ENCODE results near the gene HSPG2. TPM values are rescaled to one million over a fixed set of nuclear protein-coding genes. Genes with fewer than 3 reads are reported as not detected.

HSPG2 gene
- total and polyA plus RNA-seq, 9 donors, result 27.3 to 294 (median 92.6) TPM

- H3K9me3 ChIP-seq, result no peaks in the 10 kb centered on the region
- WGBS, 3 donors, result 83 to 88% (median 86%) methylated on average over 46 to 47 of the region's 47 CpGs
- H3K4me1 ChIP-seq (ENCODE audit: insufficient read depth), result no peaks in the 10 kb centered on the region
- H3K4me3 ChIP-seq, result no peak overlapping the region
- intact Hi-C loops (cut with DNase I), result no loop called here
- no peak for DNase-seq
- no peaks in the 10 kb centered on the region for H3K27me3 ChIP-seq
- H3K36me3 ChIP-seq, result no peaks in the 10 kb centered on the region
- H3K27ac ChIP-seq, result no peak overlapping the region
- no peak for TF ChIP-seq CTCF (IDR thresholded peaks at IDR 0.05)
- no peak for TF ChIP-seq POLR2A (IDR thresholded peaks at IDR 0.05)
- TF ChIP-seq EP300 (IDR thresholded peaks at IDR 0.05), result no peak
Observed at GRCh38 chr1:21847223-21848205, 89.6 kb downstream of the HSPG2 start.

GRCh38 chr1:21845646-21846641 is 91.2 kb downstream of the HSPG2 start:
- Histone ChIP-seq H3K9me3 (no peaks in the 10 kb centered on the region), H3K27ac (no peak overlapping the region), H3K4me3 (no peak overlapping the region), H3K36me3 (no peaks in the 10 kb centered on the region), H3K27me3 (no peaks in the 10 kb centered on the region), H3K4me1 (ENCODE audit: insufficient read depth) (no peaks in the 10 kb centered on the region)
- TF ChIP-seq CTCF (IDR thresholded peaks at IDR 0.05) (no peak), POLR2A (IDR thresholded peaks at IDR 0.05) (no peak), EP300 (IDR thresholded peaks at IDR 0.05) (no peak)
- no peak for DNase-seq
- intact Hi-C loops (cut with DNase I), result no loop called here
- 88 to 91% (median 89%) methylated on average over 33 of the region's 33 CpGs for WGBS, 3 donors

- 85 to 91% (median 89%) methylated on average over 11 of the region's 11 CpGs for WGBS, 3 donors
- no peaks in the 10 kb centered on the region for H3K27me3 ChIP-seq
- H3K9me3 ChIP-seq, result no peaks in the 10 kb centered on the region
- intact Hi-C loops (cut with DNase I), result no loop called here
- no peak overlapping the region for H3K27ac ChIP-seq
- DNase-seq, result no peak
- H3K4me3 ChIP-seq, result no peak overlapping the region
- H3K4me1 ChIP-seq (ENCODE audit: insufficient read depth), result no peaks in the 10 kb centered on the region
- H3K36me3 ChIP-seq, result no peaks in the 10 kb centered on the region
- no peak for TF ChIP-seq CTCF (IDR thresholded peaks at IDR 0.05)
- no peak for TF ChIP-seq EP300 (IDR thresholded peaks at IDR 0.05)
- no peak for TF ChIP-seq POLR2A (IDR thresholded peaks at IDR 0.05)
Observed at GRCh38 chr1:21843996-21844395, 93.1 kb downstream of the HSPG2 start.

- Histone ChIP-seq H3K36me3 (no peaks in the 10 kb centered on the region), H3K4me1 (ENCODE audit: insufficient read depth) (no peaks in the 10 kb centered on the region), H3K4me3 (no peak overlapping the region), H3K27ac (no peak overlapping the region), H3K9me3 (no peaks in the 10 kb centered on the region), H3K27me3 (no peaks in the 10 kb centered on the region)
- WGBS, 3 donors, result 92 to 94% (median 93%) methylated on average over 13 of the region's 13 CpGs
- DNase-seq, result no peak
- TF ChIP-seq CTCF (IDR thresholded peaks at IDR 0.05) (no peak), EP300 (IDR thresholded peaks at IDR 0.05) (no peak), POLR2A (IDR thresholded peaks at IDR 0.05) (no peak)
- intact Hi-C loops (cut with DNase I), result no loop called here
Observed at GRCh38 chr1:21843208-21843607, 93.9 kb downstream of the HSPG2 start.

Data from ovary (tissue), 9 donors.